Muscle of arm (tissue), 12 donors: ENCODE data around the gene REELD1. TPM values are rescaled to one million over a fixed set of nuclear protein-coding genes. Genes with fewer than 3 reads are reported as not detected.
A peak's percentile ranks its signal among the peaks of the same experiment; 100 is the strongest.

Source experiments
- DNase-seq: peaks from one replicate; pipeline ENCODE4 v3.0.0-alpha.2; 2013
- polyA plus RNA-seq, 12 donors: library from polyadenylated mRNA; unstranded; fragments of 120-200 nt; gene quantifications; one replicate each; pipeline ENCODE4 v1.2.1, GENCODE V29; 2013; ENCODE audit not compliant: insufficient read length in 12 of 12

The REELD1 gene
- polyA plus RNA-seq, 12 donors: 0.08 to 0.57 (median 0.22) TPM; not detected in 8

DNA sequence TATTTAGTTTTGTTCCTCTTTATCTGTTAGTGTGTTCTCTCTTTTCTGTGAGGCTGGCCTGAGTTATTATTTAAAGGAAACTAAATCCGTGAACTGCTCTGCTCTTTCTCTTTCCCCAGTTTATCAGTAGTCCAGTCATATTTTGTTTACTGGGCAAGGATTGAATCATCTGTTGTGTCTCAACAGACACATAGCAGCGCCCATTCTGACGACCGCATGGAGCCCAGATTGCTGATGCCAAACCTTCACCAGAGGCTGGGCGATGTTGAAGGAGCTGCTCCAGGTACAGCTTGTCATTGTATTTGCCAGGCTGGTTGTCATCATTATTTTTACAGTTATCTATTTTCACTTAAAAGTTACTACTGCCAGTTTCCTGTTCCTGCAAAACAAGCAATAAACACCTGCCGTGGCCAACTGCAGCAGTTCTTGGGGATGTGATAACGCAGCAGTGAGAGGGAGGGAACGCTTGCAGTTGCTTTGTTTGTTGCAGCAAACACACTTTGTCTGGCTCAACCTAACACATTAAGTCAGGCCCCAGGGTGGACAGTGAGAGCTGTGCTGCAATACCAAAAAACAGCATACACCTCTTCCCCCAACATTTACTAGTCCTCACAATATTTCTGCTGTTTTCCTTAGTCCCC is 10.1 kb downstream of the REELD1 start:
- DNase-seq: no peak

DNA sequence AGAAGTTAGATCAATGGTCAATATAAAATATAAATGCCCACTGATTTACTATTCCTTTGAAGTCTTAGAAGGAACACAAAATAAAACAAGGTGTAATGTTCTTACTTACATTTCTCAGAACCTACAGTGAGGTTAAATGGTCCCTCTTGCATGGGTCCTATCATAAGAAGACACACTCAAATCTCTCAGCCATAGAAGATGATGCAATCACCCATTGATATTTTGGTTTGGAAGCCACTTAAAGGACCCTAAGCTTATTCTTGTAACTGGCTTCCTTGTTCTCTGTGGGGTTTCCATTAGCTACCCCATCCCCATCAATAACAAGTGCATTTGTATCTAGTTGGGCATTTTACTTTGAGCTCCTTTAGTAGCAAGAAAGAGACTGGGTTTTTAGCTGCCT is 15.1 kb downstream of the REELD1 start:
- no peak for DNase-seq

DNA sequence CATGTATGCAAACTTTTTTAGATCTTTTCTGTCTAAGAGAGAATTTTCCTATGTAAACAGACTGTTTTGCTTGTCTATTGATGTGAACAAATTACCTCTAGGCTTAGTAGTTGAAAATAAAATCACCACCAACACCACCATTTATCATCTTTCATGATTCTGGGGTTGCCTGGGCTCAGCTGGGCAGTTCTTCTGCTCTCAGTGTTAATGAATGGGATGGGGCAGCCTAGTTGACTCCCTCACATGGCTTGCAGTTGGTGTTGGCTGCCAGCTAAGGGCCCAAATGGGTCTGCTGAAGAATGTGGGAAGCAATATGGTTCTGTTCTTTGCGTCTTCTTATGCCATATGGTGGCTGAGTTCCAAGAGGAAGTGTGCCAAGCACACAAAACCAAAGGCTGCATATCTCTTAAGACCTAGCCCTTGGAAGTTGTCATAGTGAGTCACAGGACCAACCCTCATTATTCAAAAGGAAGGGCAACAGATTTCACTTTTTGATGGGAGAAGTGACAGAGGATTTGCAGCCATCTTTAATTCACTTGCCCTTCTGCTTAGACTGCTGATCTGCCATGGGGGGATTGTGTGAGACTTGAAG is 17.9 kb downstream of the REELD1 start:
- no peak for DNase-seq

DNA sequence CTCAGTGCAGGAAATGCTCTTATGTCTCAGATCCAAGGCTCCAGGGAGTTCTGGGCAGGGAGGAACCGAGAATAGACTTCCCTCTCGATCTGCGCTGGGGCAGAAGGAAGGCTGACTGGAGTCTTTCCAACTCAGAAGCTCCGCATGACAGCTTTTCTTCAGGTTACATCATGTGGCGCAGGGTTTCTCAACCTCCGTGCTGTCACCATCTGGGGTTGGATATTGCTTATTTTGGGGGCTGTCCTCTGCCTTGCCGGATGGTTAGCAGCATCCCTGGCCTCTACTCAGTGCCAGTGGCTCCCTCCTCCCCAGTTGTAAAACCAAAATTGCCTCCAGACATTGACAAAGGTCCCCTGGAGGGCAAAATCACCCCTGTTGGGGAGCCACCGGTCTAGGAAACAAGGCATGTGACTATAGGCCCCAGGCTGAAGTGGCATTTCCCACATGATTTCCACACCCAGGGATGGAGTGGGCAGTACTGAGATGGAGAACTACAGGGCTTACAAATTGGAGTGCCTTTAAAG is 21.4 kb downstream of the REELD1 start:
- DNase-seq: no peak

DNA sequence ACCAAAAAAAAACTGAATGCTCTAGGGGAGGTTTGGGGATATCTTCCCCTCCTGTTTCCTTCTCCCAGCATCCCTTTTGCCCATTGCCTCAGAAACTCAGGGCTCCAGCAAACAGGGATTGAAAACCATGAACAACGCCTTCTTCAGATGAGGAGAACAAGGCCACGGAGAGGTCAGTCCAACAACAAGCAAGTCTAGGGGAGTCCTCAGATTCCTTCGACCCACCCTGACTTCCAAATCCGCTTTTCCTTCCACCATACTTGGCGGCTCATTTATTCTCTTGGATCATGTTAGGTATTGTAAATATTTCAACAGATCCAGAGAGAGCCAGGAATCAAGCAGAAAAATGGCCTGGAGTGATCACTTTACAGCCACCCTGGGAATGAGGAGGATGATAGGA is 21.9 kb downstream of the REELD1 start:
- peak; percentile 49 for DNase-seq

DNA sequence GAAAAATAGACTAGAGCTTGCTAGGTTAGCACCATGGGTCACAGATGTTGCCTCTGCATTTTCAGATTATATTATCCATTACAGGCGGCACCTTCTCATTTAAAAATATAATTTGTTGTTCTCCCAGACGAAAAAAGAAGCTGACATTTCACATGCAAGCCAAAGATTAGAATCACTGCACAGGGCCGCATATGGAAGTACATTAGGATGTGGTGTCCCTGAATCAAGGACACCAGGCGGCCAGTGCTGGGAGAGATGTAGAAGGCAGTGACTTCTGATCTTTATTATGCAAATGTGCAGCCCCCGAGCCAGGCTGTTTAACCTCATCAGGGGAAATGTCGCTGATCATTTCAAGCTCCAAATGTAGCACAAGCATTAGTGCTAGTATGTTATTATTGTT is 22.8 kb downstream of the REELD1 start:
- no peak for DNase-seq

DNA sequence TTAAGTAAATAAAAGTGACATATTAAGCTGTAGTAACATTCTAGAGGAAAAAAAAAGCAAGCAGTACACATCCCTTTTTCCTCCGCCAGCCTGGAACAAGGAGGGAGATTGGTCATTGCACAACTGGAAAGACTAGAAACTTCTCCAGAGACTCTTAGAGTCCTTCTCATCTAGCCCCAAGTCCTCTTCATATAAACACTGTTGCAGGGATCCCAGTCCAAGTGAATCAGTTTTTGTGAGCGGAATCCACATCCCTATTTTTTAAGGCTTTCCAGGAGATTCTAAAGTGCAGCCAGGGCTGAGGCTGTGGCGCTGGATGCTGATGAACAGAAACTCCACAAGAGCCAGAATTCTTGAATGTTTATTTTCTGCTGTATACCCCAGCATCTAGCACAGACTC is 23.8 kb downstream of the REELD1 start:
- DNase-seq: peak; percentile 49

DNA sequence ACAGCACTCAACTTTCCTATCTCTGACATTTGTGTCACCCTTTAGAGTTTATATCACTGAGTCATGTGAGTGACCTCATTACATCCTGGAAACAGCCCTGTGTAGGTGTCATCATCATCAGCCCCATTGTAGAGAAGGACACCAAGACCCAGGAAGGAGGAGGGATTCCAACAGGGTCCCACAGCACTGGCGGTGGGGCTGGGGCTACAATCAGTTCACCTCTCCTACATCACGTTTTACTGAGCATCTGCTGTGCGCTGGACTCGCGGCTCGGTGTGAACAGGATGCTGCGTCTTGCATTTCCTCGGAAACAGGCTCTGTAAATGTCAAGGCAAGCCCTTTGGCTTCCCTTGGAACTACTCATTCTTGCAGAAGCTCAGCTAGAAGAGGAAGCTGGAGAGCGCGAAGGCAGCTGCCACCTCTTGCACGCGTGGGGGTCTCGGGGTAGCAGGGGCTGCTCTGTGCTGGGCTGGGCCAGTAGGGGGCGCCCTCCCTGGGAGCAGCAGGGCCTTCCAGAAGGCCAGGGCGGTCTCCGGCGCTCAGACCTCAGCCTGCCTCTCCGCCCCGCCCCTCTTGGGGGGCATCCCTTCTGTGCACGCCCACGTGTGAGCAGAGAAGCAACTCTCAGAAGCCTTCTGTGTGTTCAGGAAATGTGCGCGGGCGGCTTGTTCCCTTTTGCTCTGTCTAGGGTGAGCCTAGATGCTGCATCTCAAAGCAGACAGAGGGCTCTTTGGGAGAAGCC is 29.0 kb downstream of the REELD1 start:
- no peak for DNase-seq

DNA sequence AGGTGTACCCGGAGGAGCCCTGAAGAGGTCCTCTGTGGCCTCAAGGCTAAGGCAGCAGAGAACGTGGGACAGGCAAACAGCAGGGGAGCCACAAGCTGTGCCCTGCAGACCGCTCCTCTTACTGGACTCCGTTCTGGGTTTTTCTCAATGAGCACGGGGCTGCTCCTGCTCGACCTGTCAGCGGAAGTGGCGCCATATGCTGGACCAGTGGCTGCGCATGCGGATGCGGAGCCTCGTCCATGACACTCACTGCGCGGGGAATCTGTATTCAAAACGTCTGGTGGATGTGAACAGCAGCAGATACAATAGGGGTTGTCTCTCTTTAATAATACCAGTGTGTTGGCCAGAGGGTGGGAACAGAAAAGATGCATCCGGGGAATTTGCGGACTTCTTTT is 29.5 kb downstream of the REELD1 start:
- no peak for DNase-seq

DNA sequence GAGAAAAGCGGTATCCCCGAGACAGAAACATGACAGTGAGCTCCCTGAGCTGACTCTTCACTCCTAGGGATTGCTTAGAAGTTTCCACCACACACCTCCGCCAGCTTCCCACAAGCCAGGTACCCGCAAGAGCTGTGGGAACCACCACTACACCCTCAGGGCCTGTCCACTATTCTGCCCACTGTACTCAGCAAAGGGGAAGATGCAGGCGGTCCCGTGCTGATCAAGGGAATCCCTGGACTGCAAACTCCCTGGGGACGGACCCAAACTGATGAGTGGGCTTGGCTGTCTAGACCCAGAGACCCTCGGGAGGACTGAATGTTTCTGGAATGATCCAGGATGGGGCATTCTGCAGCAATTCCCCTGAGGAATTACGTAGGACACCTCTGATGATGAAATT is 30.2 kb downstream of the REELD1 start:
- no peak for DNase-seq

DNA sequence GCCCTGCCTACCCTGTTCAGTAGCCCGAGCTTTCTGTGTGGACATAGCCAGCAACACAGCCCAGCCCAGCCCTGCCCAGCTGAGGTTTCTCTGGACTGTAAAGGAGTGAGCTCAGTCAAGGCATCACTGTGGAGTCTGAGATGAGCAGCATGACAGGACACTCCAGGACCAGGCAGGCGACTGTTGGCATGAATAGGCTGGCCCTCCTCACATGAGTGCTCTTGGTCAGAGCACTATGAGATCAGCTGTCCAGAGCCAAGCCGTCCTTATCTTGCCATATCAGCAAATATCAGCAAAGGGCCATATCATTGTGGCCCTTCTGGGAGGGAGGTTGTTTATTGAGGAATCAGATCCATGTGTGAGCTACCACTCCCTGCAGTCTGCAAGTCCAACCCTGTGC is 30.9 kb downstream of the REELD1 start:
- DNase-seq: no peak

DNA sequence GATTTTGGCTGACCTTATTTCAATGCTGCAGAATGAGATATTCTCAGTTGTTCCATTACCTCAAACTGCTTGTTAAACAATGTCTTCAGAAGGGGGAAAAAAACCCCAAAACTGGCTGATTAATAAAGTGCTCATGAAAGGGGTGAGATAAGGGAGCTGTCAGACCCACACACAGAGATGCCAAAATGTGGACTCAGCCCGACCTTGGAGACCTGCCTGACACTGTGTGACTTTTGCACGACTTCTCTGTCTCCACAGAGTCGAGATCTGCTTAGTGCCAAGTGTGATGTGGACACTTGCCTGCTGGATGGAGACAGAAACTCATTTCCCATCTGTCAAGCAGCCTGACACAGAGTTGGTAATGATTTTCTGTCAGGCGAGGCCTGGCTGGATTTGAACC is 31.5 kb downstream of the REELD1 start:
- DNase-seq: peak; percentile 65

DNA sequence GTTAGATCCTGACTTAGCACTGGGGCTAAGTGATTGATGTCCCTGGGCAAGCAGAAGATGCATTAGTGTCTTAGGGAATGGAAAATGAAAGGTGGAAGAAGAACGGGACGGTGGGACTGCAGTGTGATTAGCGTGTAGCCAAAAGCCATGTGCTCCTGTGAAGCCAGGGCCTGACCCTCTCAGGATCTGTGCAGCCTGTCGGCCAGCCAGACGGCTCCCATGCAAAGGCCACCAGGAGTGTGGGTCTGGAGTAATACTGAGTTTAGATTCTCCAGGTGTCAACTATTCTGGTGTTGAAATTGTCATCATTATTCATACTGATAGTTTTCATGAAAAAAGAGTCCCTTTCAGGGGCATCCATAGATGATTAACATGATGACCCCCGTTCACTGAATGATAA is 32.0 kb downstream of the REELD1 start:
- DNase-seq: no peak

DNA sequence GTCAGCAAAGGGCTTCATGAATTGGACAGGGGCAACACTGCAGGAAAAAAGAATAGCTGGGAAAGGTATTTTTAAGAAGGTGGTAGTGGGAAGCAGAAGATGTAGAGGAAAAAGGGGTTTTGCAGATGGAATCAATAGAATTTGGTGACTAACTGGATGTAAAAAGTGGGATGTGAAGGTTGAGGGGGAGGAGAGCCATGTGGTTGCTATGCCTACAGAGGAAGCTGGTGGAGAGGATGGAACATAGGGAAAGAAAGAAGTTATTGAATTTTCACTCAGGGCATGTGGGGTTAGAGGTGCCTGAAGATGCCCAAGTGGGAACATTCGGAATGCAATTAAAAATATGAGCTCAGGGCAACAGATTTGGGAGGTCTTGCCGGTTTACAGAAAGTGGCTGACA is 33.0 kb downstream of the REELD1 start:
- no peak for DNase-seq

DNA sequence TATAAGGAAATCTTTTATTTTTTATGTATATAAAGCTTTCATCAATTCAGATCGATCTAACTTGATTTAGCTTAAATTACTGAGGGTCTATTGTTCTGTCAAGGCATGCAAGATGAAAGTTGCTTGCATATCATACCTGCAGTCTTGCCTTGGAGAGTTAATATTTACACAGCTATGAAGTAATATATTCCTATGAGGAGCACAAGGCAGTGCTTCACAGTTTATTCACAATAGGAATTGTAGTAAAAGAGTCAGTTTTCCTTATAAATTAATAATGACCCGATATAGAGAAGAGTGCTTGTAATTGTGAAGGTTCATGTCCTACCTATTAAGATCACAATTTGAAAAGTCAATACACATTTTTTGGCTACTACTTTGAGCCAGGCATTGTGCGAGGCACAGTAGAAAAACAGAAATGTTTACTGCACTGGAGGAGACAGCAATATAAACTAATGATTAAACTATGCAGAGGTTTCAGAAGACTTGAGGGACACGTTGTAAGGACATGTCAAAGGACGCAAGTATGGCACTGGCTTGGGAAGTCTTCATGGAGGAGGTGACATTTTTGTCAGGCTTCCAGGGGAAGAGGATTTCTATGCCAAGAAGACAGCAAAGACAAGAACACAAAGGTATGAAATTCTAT is 38.8 kb downstream of the REELD1 start:
- DNase-seq: no peak

DNA sequence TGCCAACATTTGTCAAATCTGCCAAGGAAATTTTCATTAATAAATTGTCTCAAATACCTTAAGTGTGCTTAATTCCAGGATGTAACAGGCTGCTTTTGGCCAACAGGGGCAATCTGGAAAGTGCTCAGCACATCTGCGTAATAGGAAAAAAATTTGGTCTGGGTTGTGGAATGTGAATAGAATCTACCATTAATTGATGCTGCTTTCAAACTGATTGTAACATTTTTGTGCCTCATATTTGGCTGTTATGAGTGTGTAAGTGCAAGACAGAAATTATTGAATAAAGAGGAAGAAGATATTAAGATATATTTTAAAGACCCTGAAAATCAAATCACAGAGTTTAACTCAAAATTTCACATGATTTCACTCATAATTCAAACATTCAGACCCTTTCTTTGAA is 41.1 kb downstream of the REELD1 start:
- no peak for DNase-seq

DNA sequence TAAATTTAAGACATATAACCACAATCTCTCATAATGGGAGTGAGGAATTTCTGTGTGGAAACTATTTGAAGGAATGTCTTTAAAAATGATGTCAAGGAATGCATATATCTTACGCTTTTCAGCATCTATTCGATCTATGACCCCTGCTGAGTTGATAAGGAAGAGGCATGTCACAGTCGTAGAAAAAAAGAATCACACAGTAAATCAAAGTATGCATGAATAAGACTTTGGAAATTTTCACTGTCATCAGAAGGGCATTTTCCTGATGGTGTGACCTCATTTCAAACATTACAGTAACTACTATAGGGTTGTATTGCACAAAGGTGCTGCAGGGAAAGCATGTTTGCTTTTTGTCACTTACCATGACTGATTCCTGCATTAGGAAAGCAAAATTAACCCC is 41.5 kb downstream of the REELD1 start:
- DNase-seq: no peak

DNA sequence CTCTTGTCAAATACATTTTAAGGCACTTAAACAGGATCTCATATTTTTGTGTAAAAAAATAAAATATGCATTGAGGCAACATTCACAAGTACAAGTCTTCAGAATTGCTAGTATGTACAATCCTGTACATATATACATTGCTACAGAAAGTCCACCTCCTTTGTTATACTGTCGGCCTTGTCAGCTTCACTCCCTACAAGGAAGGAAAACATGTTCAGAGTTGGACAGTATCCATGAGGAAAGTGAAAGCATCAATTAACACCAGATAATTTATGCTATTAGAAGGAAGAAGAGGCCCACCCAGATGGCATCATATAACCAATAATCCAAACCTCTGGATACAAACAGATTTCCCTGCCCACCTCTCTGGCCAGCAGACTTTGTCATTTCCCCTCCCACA is 42.0 kb downstream of the REELD1 start:
- no peak for DNase-seq

DNA sequence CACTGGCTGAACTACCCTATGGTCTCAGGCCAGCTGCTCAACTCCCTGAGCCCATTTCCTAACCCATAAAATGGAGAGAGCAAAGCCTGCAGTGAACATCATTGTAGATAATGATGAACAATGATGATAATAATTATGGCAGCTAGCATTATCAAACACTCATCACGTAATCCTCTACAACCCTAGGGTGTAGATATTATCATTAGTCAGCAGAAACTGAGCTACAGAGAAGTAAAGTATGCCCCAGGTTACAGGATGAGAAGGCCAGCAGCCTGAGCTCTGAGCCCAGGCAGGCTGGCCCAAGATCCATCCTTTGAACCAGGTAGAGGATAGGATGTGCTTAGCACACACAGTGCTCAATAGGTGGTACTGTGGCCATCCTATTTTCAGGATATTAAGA is 43.2 kb downstream of the REELD1 start:
- DNase-seq: no peak

DNA sequence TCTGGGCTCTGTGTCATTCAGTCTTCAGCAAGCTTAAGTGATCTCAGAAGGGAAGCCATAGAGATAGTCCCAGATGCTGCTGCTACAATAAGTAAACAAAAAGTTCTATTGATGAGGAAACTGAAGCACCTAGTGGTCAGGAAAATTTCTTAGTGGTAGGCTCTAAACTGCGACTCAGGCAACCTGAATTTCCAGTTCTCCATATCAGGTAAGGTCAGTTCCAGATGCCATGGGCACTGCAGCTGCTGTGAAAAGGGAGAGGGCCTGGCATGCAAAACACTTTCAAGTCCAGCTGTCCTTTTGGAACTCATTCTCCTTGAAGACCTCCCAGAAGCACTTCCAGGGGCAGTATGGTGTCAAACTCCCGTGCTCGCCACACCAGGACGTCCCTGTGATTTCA is 46.2 kb downstream of the REELD1 start:
- DNase-seq: no peak

DNA sequence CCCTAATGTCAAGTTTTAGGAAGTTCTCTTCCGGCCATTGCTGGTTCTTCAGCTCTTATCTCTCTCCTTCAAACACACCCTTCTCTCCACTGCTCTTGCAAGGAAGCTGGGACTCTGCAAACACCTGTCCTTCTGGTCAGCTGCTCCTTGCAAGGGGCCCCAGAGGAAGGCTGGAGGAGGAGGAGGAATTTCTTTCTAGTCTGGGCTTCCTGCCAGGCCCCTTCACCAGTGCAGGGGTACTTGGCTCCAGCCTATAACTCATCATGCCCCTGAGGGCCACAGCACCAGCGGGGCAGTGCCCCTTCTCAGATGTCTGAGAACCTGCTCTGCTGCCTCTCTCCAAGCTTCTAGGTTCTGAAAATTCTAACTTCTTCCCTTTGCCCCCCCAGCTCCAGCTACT is 46.7 kb downstream of the REELD1 start:
- DNase-seq: no peak

DNA sequence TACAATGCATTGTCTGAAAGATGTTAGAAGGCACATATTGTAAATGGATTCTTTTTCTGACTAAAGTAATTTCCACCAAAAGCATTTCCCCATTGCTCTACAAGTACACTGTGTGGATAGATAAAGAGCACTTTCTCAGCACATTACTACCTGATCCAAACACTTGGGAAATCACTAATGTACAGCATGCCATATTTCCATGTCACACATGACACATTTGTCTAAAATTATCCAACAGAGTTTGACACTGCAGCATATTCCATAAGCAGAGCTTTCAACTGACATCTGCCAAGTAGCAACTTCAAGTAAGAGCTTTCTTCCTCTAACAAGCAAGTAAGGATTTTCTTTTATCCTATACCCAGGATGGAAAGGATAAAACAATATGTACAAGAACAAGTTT is 49.5 kb downstream of the REELD1 start:
- no peak for DNase-seq
